Measurements from ENCODE around the gene UNCX. TPM values are rescaled to one million over a fixed set of nuclear protein-coding genes. Genes with fewer than 3 reads are reported as not detected.

Gene UNCX
- total and polyA plus RNA-seq, 2 of the 4 experiments (the other 2 are of a cell fraction): not detected

- H3K4ac ChIP-seq (ENCODE audit: low read depth, low read length): no peak overlapping the region
- H3K14ac ChIP-seq (replicated peaks; ENCODE audit: low read depth, low read length): no peak overlapping the region
- no peak overlapping the region for H4K5ac ChIP-seq (ENCODE audit: low read depth, low read length)
- no peaks in the 10 kb centered on the region for H3K36me3 ChIP-seq (ENCODE audit: control insufficient read depth, insufficient read depth, low read length)
- H3K18ac ChIP-seq (ENCODE audit: low read depth, low read length): no peak overlapping the region
- ATAC-seq (ENCODE audit: low read depth) (no peak; the same call in 1 of the 2 replicates), DNase-seq (no peak)
- no peak for TF ChIP-seq MAZ (IDR thresholded peaks at IDR 0.05; ENCODE audit: borderline replicate concordance, low read depth, low read length)
- no peak for TF ChIP-seq RCOR1 (IDR thresholded peaks at IDR 0.05; ENCODE audit: insufficient replicate concordance, low read length)
- no peak for TF ChIP-seq CHD1 (IDR thresholded peaks at IDR 0.05; ENCODE audit: low read depth, low read length)
- no peak for TF ChIP-seq CEBPB (IDR thresholded peaks at IDR 0.05; ENCODE audit: low read depth, low read length)
- TF ChIP-seq USF2 (IDR thresholded peaks at IDR 0.05; ENCODE audit: low read depth, low read length): no peak
- peak; percentile 55 for TF ChIP-seq CTCF (conservative IDR thresholded peaks at IDR 0.05; ENCODE audit: low read depth, low read length)
- no peak for TF ChIP-seq POLR2A (IDR thresholded peaks at IDR 0.05; ENCODE audit: low read depth, low read length)
- no peak for TF ChIP-seq RFX5 (IDR thresholded peaks at IDR 0.05; ENCODE audit: low read depth, low read length)
- peak; percentile 51 for TF ChIP-seq SMC3 (IDR thresholded peaks at IDR 0.05; ENCODE audit: low read depth, low read length)
- TF ChIP-seq RAD21 (IDR thresholded peaks at IDR 0.05; ENCODE audit: low read length): peak; percentile 55
- intact Hi-C loops (cut with micrococcal nuclease): loop anchor here (10.0 kb wide), 1 partner anchor 189 kb away; no protein-coding TSS in a partner anchor
- CTCF ChIA-PET: interaction anchor here (0.5 kb wide), 1 partner anchor 279 kb away, joined by 3 read pairs; no protein-coding TSS in a partner anchor
- no peak overlapping the region for H3K23ac ChIP-seq (ENCODE audit: low read depth, low read length)
- in situ Hi-C loops (cut with MboI; ENCODE audit: low sequenced_read_pairs): no loop called here
- peaks cover 87% of the 10 kb centered on the region for H3K27me3 ChIP-seq (ENCODE audit: control insufficient read depth, insufficient read depth, low read length)
- WGBS, 2 experiments (ENCODE audit: extremely low coverage in 2 of 2, insufficient read length in 1 of 2): 0% methylated on average over 3 of the region's 52 CpGs; no CpG with 5 or more reads in 1 of the 2 experiments
- H2AK5ac ChIP-seq (ENCODE audit: low read depth, low read length): no peak overlapping the region
- H4K91ac ChIP-seq (ENCODE audit: insufficient read depth, low read depth, low read length): no peak overlapping the region
- POLR2A ChIA-PET (ENCODE audit: unreplicated experiment): no interaction called here
- peaks cover 2% of the 10 kb centered on the region; the same call in 1 of the 2 replicates for H3K4me1 ChIP-seq (ENCODE audit: control insufficient read depth, insufficient read depth, low read length)
- H2BK120ac ChIP-seq (ENCODE audit: low read depth, low read length): no peak overlapping the region
- no peak overlapping the region for H2BK15ac ChIP-seq (ENCODE audit: low read depth, low read length)
- no TSS peak for BruUV-seq (replicated peaks)
- no peaks in the 10 kb centered on the region for H3K79me1 ChIP-seq (ENCODE audit: low read depth in 1 of 2, low read length in 2 of 2)
- peaks cover 3% of the 10 kb centered on the region; the same call in 1 of the 2 replicates for H4K20me1 ChIP-seq (ENCODE audit: insufficient read depth, low read length)
- dilution Hi-C loops (cut with HindIII; ENCODE audit: low sequenced_read_pairs, unreplicated experiment): no loop called here
- no peak overlapping the region for H3K4me2 ChIP-seq (ENCODE audit: low read depth, low read length)
- no peaks in the 10 kb centered on the region for H3K9me1 ChIP-seq (ENCODE audit: insufficient read depth, low read length)
- H2BK5ac ChIP-seq (ENCODE audit: low read depth, low read length, poor library complexity, severe bottlenecking): no peak overlapping the region
- H2AK9ac ChIP-seq (replicated peaks; ENCODE audit: low read depth, low read length, poor library complexity): no peak overlapping the region
- H3K9ac ChIP-seq (ENCODE audit: low read depth, low read length): no peak overlapping the region
- peaks cover 7% of the 10 kb centered on the region; the same call in 1 of the 2 replicates for H3K9me3 ChIP-seq (ENCODE audit: control insufficient read depth, insufficient read depth, low read length)
- H2BK20ac ChIP-seq (ENCODE audit: low read depth, low read length): no peak overlapping the region
- no peak overlapping the region for H3K4me3 ChIP-seq (ENCODE audit: insufficient read depth, low read depth, low read length)
- H3K27ac ChIP-seq (ENCODE audit: insufficient read depth, low read length): no peak overlapping the region
- no peak overlapping the region for H3K56ac ChIP-seq (ENCODE audit: extremely low read depth, insufficient read depth, low read length)
- H4K8ac ChIP-seq (ENCODE audit: low read depth in 2 of 2, low read length in 2 of 2): no peak overlapping the region
- H2AFZ ChIP-seq (replicated peaks; ENCODE audit: low read length, poor library complexity): no peak overlapping the region
Observed at GRCh38 chr7:1225441-1226185, 7.1 kb upstream of the UNCX start.

Data from IMR-90 (cell line).